HepG2 (cell line): ENCODE measurements around the gene HIVEP2. TPM values are rescaled to one million over a fixed set of nuclear protein-coding genes. Genes with fewer than 3 reads are reported as not detected.

Experiments
- ATAC-seq: fragments of 200-7000 bp; cut with Tn5 transposase; 3 replicates; pipeline ENCODE4 v1.9.1; 2020; ENCODE audit warnings: mild to moderate bottlenecking, moderate library complexity
- BruUV-seq: library from RNA; stranded (reverse); fragments of 400-500 nt; replicated peaks from 2 replicates; lab custom pipeline; 2021; lab: Mats Ljungman, UMichigan
- CTCF ChIA-PET: fragments of 300-600 bp; formaldehyde crosslinking; extraction: SDS; loops from one replicate; lab custom pipeline; 2021; ENCODE audit warnings: low total read pairs, inconsistent platforms, low intra/inter-chr PET ratio; lab: Yijun Ruan, JAX
- POLR2A ChIA-PET: fragments of 350-600 bp; sonication (Branson Sonifier 250); formaldehyde crosslinking; loops from one replicate; lab custom pipeline; 2020; ENCODE audit warnings: antibody characterized with exemption, inconsistent platforms; lab: Yijun Ruan, JAX
- DNase-seq: peaks from one replicate; pipeline ENCODE4 v3.0.0-alpha.2; 2015; ENCODE audit warnings: low spot score
- FAIRE-seq: peaks from 3 replicates; lab custom pipeline; 2011; peaks lifted over from hg19 to GRCh38; lab: Jason Lieb, UNC
- H2AFZ ChIP-seq: one replicate; pipeline ENCODE4 v1.6.1; 2011; ENCODE audit warnings: low read length, inconsistent platforms
- H3K27ac ChIP-seq: fragments of 300-600 bp; 3 replicates; pipeline ENCODE4 v1.8.0; 2011; ENCODE audit warnings: mixed run types, mild to moderate bottlenecking, mixed read lengths, low read length, inconsistent platforms; ENCODE audit not compliant: insufficient read depth; ENCODE audit errors: extremely low read length
- H3K27me3 ChIP-seq, 2 experiments: fragments of 200-600 bp in 1 of 2; 2 replicates in 1 of 2; 3 replicates in 1 of 2; pipeline versions ENCODE4 v1.6.0 to v1.8.0; 2011; ENCODE audit warnings: low read length in 2 of 2, mild to moderate bottlenecking in 2 of 2, moderate library complexity in 2 of 2, inconsistent platforms in 1 of 2; ENCODE audit not compliant: insufficient read depth in 2 of 2, control insufficient read depth in 1 of 2
- H3K36me3 ChIP-seq, 2 experiments: fragments of 200-600 bp in 1 of 2; replicated peaks in 1 of 2; 2 replicates in 1 of 2; 3 replicates in 1 of 2; pipeline versions ENCODE4 v1.5.1 to v1.8.0; 2011; ENCODE audit warnings: low read length in 2 of 2, inconsistent platforms in 1 of 2; ENCODE audit not compliant: insufficient read depth in 2 of 2, control insufficient read depth in 1 of 2
- H3K4me1 ChIP-seq: 2 replicates; pipeline ENCODE4 v1.5.1; 2012; ENCODE audit warnings: low read length, inconsistent platforms; ENCODE audit not compliant: insufficient read depth
- H3K4me2 ChIP-seq: 2 replicates; pipeline ENCODE4 v1.6.0; 2011; ENCODE audit warnings: low read depth, low read length, inconsistent platforms
- H3K4me3 ChIP-seq, 3 experiments: fragments of 200-600 bp in 1 of 3; sonication (generic), shearing (Covaris generic) in 1 of 3; replicated peaks in 1 of 3; 2 replicates each; pipeline ENCODE4 v1.5.1; 2011 to 2016; ENCODE audit warnings: low read length in 3 of 3, inconsistent platforms in 2 of 3, low read depth in 2 of 3, mild to moderate bottlenecking in 2 of 3, control low read depth in 1 of 3, mixed read lengths in 1 of 3; ENCODE audit not compliant: insufficient read depth in 1 of 3
- H3K79me2 ChIP-seq: one replicate; pipeline ENCODE4 v1.6.1; 2011; ENCODE audit warnings: low read length, inconsistent platforms; ENCODE audit not compliant: insufficient read depth
- H3K9ac ChIP-seq: 2 replicates; pipeline ENCODE4 v1.6.0; 2011; ENCODE audit warnings: mild to moderate bottlenecking, low read depth, low read length, inconsistent platforms; ENCODE audit not compliant: insufficient read depth
- H3K9me3 ChIP-seq: 2 replicates; pipeline ENCODE4 v1.5.1; 2012; ENCODE audit warnings: mild to moderate bottlenecking, low read length
- H4K20me1 ChIP-seq: 2 replicates; pipeline ENCODE4 v1.6.0; 2011; ENCODE audit warnings: inconsistent platforms, mild to moderate bottlenecking, low read length, moderate library complexity; ENCODE audit not compliant: insufficient read depth
- ARID5B ChIP-seq: IDR thresholded peaks from 2 replicates; pipeline ENCODE4 v1.4.0; 2020; ENCODE audit warnings: mild to moderate bottlenecking, missing genetic modification reagents
- ASH2L ChIP-seq: fragments of 300-600, 200-600 bp; sonication (generic); IDR thresholded peaks from 2 replicates; pipeline ENCODE4 v1.7.0; 2017; ENCODE audit warnings: low read depth, mild to moderate bottlenecking, moderate library complexity, mixed read lengths, low read length; ENCODE audit not compliant: insufficient read length
- FOSL2 ChIP-seq: sonication (generic); formaldehyde crosslinking; IDR thresholded peaks from 2 replicates; pipeline ENCODE4 v1.4.0; 2020; ENCODE audit warnings: missing genetic modification reagents
- GLMP ChIP-seq: sonication (generic); formaldehyde crosslinking; IDR thresholded peaks from 2 replicates; pipeline ENCODE4 v1.9.0; 2021; ENCODE audit warnings: missing genetic modification reagents, mild to moderate bottlenecking, borderline replicate concordance
- MLLT10 ChIP-seq: sonication (generic); formaldehyde crosslinking; IDR thresholded peaks from 2 replicates; pipeline ENCODE4 v1.4.0; 2020; ENCODE audit warnings: missing genetic modification reagents
- RXRB ChIP-seq: IDR thresholded peaks from 2 replicates; pipeline ENCODE4 v1.6.1; 2016; ENCODE audit warnings: borderline replicate concordance, missing genetic modification reagents, missing compliant biosample characterization
- ZGPAT ChIP-seq: IDR thresholded peaks from 2 replicates; pipeline ENCODE4 v1.6.1; 2016; ENCODE audit warnings: mild to moderate bottlenecking
- ZIK1 ChIP-seq: sonication (generic); formaldehyde crosslinking; IDR thresholded peaks from 2 replicates; pipeline ENCODE4 v1.5.0; 2020; ENCODE audit warnings: mild to moderate bottlenecking, low read depth, missing genetic modification reagents, borderline replicate concordance
- ZNF281 ChIP-seq: sonication (generic); formaldehyde crosslinking; IDR thresholded peaks from 2 replicates; pipeline ENCODE4 v1.4.0; 2020; ENCODE audit warnings: missing genetic modification reagents, borderline replicate concordance
- ZNF777 ChIP-seq: sonication (generic); formaldehyde crosslinking; IDR thresholded peaks from 2 replicates; pipeline ENCODE4 v1.4.0; 2020; ENCODE audit warnings: missing genetic modification reagents
- WGBS: methylation state at CpG from one replicate; pipeline ENCODE4 v1.1.6; 2017; ENCODE audit warnings: low lambda C conversion rate; 5-methylcytosine and 5-hydroxymethylcytosine counted together
- in situ Hi-C: cut with HindIII; loops from 2 replicates; pipeline ENCODE4 v1.10.0; 2017; ENCODE audit warnings: low pct_unique_long_range_greater_than_20kb; ENCODE audit not compliant: extremely low pct_ligation_motif_present
- intact Hi-C: fragments of 100-400 bp; cut with micrococcal nuclease; formaldehyde crosslinking; loops from one replicate; pipeline ENCODE4 v1.10.0; 2022; ENCODE audit not compliant: unreplicated experiment
- polyA plus RNA-seq, 8 experiments: library from polyadenylated mRNA; depleted of rRNA in 3 of 8; stranded (reverse) in 7 of 8; unstranded in 1 of 8; fragments of >200 nt; fragmentation: Illumina TruSeq in 4 of 8; extraction: Trizol in 4 of 8; gene quantifications; 2 replicates each; pipeline versions ENCODE4 v1.2.1 to v1.2.3, GENCODE V29; 2011 to 2016; ENCODE audit warnings: low read depth in 4 of 8, missing spikeins in 1 of 8, mixed read lengths in 1 of 8; ENCODE audit not compliant: insufficient read depth in 1 of 8
- total RNA-seq, 5 experiments: library from RNA; depleted of rRNA; stranded (reverse); fragments of >200 nt; fragmentation: Illumina TruSeq; extraction: Trizol; gene quantifications; 2 replicates each; pipeline ENCODE4 v1.2.3, GENCODE V29; 2016; ENCODE audit warnings: low read depth in 1 of 5

HIVEP2 gene
- total and polyA plus RNA-seq, 2 of the 13 experiments (the other 11 are each of a cell fraction or from before 2014, with no cell fraction given): 3.4 to 12.9 TPM

- TF ChIP-seq ZGPAT (CRISPR knock-in tag): peak; percentile 49; the same call in 1 of the 2 replicates
- no peak for TF ChIP-seq GLMP
- 0 out of 2 replicates have a peak, but pooled peaks have one; percentile 16 for TF ChIP-seq RXRB (CRISPR knock-in tag)
- peak; percentile 27 for TF ChIP-seq ASH2L
Observed at GRCh38 chr6:142886431-142887170, 58.4 kb downstream of the HIVEP2 start (continued).

GRCh38 chr6:142885182-142885867 is 59.7 kb downstream of the HIVEP2 start:
- intact Hi-C loops (loop anchor here (2.0 to 5.0 kb wide), 4 partner anchors 17 to 142 kb away; no protein-coding TSS in a partner anchor), in situ Hi-C loops (no loop called here)
- WGBS: 58% methylated on average over 10 of the region's 10 CpGs
- CTCF ChIA-PET: no interaction called here
- Histone ChIP-seq H3K9ac (no peak overlapping the region), H3K27ac (no peak overlapping the region), H3K27me3 (no peaks in the 10 kb centered on the region), H4K20me1 (peaks cover 7% of the 10 kb centered on the region; the same call in 1 of the 2 replicates), H3K79me2 (no peaks in the 10 kb centered on the region), H3K4me1 (peaks cover 27% of the 10 kb centered on the region), H3K4me2 (no peak overlapping the region), H3K4me3 (no peak overlapping the region), H2AFZ (no peak overlapping the region), H3K36me3 (no peaks in the 10 kb centered on the region), H3K9me3 (no peaks in the 10 kb centered on the region)
- FAIRE-seq: no peak
- DNase-seq: peak; percentile 84
- POLR2A ChIA-PET: interaction anchor here (1.6 to 1.9 kb wide), 2 partner anchors 42 to 58 kb away, joined by 5 to 6 read pairs; no protein-coding TSS in a partner anchor
- peak; percentile 60 for ATAC-seq
- no TSS peak for BruUV-seq
- TF ChIP-seq FOSL2 (CRISPR knock-in tag): peak; percentile 57
- TF ChIP-seq MLLT10 (CRISPR knock-in tag): no peak
- TF ChIP-seq ZNF777 (CRISPR knock-in tag): no peak
- 0 out of 2 replicates have a peak, but pooled peaks have one; percentile 27 for TF ChIP-seq ARID5B (CRISPR knock-in tag)
- TF ChIP-seq RXRB (CRISPR knock-in tag): no peak
- peak; percentile 49; the same call in 1 of the 2 replicates for TF ChIP-seq ZNF281 (CRISPR knock-in tag)
- no peak for TF ChIP-seq ZIK1 (CRISPR knock-in tag)
